Calu3 (cell line): ENCODE results near the gene C19orf85. TPM values are rescaled to one million over a fixed set of nuclear protein-coding genes. Genes with fewer than 3 reads are reported as not detected.

Source experiments
- BruUV-seq: library from RNA; stranded (reverse); fragments of 400-500 nt; replicated peaks from 2 replicates; lab custom pipeline; 2021; lab: Mats Ljungman, UMichigan
- CTCF ChIA-PET: fragments of 300-600 bp; sonication (Branson Sonifier 250); formaldehyde crosslinking; loops from one replicate; lab custom pipeline; 2022; ENCODE audit warnings: antibody characterized with exemption; lab: Charles Lee
- DNase-seq: peaks from one replicate; pipeline ENCODE4 v3.0.0; 2022
- H3K27ac Mint-ChIP-seq: one replicate; pipeline ENCODE4 v1.8.0; 2022; ENCODE audit warnings: mixed read lengths; ENCODE audit not compliant: unreplicated experiment
- H3K27me3 Mint-ChIP-seq: one replicate; pipeline ENCODE4 v1.8.0; 2022; ENCODE audit warnings: mixed read lengths; ENCODE audit not compliant: unreplicated experiment
- H3K36me3 Mint-ChIP-seq: one replicate; pipeline ENCODE4 v1.8.0; 2022; ENCODE audit warnings: mild to moderate bottlenecking, moderate library complexity, mixed read lengths; ENCODE audit not compliant: insufficient read depth, unreplicated experiment
- H3K4me1 Mint-ChIP-seq: one replicate; pipeline ENCODE4 v1.8.0; 2022; ENCODE audit warnings: mild to moderate bottlenecking, low read depth, mixed read lengths; ENCODE audit not compliant: unreplicated experiment
- H3K4me3 Mint-ChIP-seq: one replicate; pipeline ENCODE4 v1.8.0; 2022; ENCODE audit warnings: mild to moderate bottlenecking, low read depth, moderate library complexity, mixed read lengths; ENCODE audit not compliant: unreplicated experiment
- H3K9me3 Mint-ChIP-seq: one replicate; pipeline ENCODE4 v1.8.0; 2022; ENCODE audit warnings: low read depth, mixed read lengths; ENCODE audit not compliant: unreplicated experiment
- CTCF ChIP-seq: fragments of 200-600 bp; IDR thresholded peaks from one replicate; pipeline ENCODE4 v1.8.0; 2022; ENCODE audit warnings: antibody characterized with exemption; ENCODE audit not compliant: unreplicated experiment
- intact Hi-C: fragments of 100-400 bp; cut with micrococcal nuclease; formaldehyde crosslinking; loops from one replicate; pipeline ENCODE4 v1.10.0; 2022; ENCODE audit not compliant: unreplicated experiment
- total RNA-seq: library from RNA; stranded (reverse); gene quantifications from 2 replicates; pipeline ENCODE4 v1.2.3, GENCODE V29; 2022

The C19orf85 gene
- total RNA-seq, 1 experiment from 2014 or later, result not detected

GRCh38 chr19:55447421-55448174 is 17.0 kb downstream of the C19orf85 start:
- no peaks in the 10 kb centered on the region for H3K27me3 Mint-ChIP-seq
- H3K36me3 Mint-ChIP-seq, result peaks cover 7% of the 10 kb centered on the region
- intact Hi-C loops, result no loop called here

DNA sequence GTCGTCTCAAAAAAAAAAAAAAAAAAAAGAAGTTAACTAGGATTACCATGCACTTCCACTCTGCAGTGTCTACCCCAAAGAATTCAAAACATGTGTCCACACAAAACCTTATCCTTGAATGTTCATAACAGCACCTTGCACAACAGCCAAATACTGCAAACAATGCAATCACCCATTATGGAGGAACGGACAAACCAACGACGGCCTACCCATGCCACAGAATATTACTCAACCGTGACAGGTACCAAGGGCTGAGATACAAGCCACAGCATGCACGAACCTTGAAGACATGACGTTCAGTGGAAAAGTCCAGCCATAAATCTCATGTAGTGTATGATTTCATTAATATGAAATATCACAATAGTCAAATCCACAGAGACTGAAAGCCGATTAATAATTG is 18.5 kb downstream of the C19orf85 start:
- Mint-ChIP-seq H3K27me3 (no peaks in the 10 kb centered on the region), H3K4me1 (peaks cover 8% of the 10 kb centered on the region), H3K9me3 (no peaks in the 10 kb centered on the region), H3K4me3 (no peak overlapping the region), H3K27ac (no peak overlapping the region), H3K36me3 (no peaks in the 10 kb centered on the region)
- intact Hi-C loops, result no loop called here
- no peak for TF ChIP-seq CTCF
- no TSS peak for BruUV-seq
- CTCF ChIA-PET, result no interaction called here
- no peak for DNase-seq

More at GRCh38 chr19:55447421-55448174, 17.0 kb downstream of the C19orf85 start:
- TF ChIP-seq CTCF, result no peak
- DNase-seq, result peak; percentile 58
- BruUV-seq, result no TSS peak
- Mint-ChIP-seq H3K9me3 (no peaks in the 10 kb centered on the region), H3K27ac (no peak overlapping the region), H3K4me1 (no peaks in the 10 kb centered on the region), H3K4me3 (no peak overlapping the region)
- CTCF ChIA-PET, result interaction anchor here (0.6 to 0.7 kb wide), 2 partner anchors 26 to 480 kb away, joined by 3 to 6 read pairs; no protein-coding TSS in a partner anchor

DNA sequence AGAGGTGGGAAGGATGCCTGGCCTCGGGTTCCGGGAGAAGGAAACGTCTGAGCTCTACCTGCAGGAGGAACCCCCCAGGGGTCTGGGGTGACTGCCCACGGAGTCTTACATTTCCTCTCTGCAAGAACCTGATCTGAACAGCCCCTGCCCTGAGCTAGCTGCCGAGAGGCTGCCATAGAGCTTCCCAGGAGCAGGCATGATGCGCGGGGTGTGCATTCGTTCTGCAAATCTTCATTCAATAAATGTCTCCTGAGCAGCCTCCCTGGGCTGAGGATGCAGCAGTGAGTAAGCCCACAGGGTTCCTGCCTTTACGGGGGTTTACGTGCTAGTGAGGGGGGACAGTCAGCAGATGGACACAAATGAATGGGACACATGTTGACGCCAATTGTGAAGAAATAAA is 19.9 kb downstream of the C19orf85 start:
- H3K4me3 Mint-ChIP-seq, result no peak overlapping the region
- CTCF ChIA-PET, result interaction anchor here (1.2 kb wide), 1 partner anchor 23 kb away, joined by 3 read pairs; no protein-coding TSS in a partner anchor
- no peak for DNase-seq
- H3K4me1 Mint-ChIP-seq, result peaks cover 13% of the 10 kb centered on the region
- no peak for TF ChIP-seq CTCF
- no peaks in the 10 kb centered on the region for H3K36me3 Mint-ChIP-seq
- H3K27me3 Mint-ChIP-seq, result no peaks in the 10 kb centered on the region
- H3K9me3 Mint-ChIP-seq, result no peaks in the 10 kb centered on the region
- H3K27ac Mint-ChIP-seq, result no peak overlapping the region
- no TSS peak for BruUV-seq
- intact Hi-C loops, result no loop called here

DNA sequence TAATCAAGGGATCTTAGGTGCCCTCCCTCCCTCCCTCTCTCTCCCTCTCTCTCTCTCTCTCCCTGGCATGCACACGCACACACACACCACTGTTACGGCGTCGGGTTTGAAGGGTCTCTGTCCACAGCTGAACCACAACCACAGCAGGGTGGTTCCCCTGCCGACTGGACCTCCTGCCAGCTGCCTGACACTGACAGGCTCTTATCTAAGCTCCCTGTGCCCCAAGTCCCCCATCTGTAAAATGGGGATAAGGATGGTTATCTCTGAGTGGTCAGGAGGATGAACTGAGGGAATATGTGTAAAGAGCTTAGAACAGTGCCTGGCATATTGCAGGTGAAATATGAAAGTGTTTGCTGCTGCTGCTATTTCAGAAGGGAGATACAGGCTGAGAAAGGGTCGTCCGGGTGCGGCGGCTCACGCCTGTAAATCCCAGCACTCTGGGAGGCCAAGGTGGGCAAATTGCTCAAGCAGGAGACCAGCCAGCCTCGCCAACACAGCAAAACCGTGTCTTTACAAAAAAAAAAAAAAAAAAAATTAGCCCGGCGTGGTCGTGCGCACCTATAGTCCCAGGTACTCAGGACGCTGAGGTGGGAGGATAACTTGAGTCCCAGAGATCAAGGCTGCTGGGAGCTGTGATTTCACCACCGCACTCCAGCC is 20.6 kb downstream of the C19orf85 start:
- peaks cover 3% of the 10 kb centered on the region for H3K9me3 Mint-ChIP-seq
- H3K4me3 Mint-ChIP-seq, result no peak overlapping the region
- no peak for TF ChIP-seq CTCF
- no peaks in the 10 kb centered on the region for H3K27me3 Mint-ChIP-seq
- CTCF ChIA-PET, result interaction anchor here (0.6 to 1.2 kb wide), 2 partner anchors 24 to 1409 kb away, joined by 3 read pairs; no protein-coding TSS in a partner anchor
- H3K27ac Mint-ChIP-seq, result no peak overlapping the region
- BruUV-seq, result no TSS peak
- peaks cover 13% of the 10 kb centered on the region for H3K4me1 Mint-ChIP-seq
- peaks cover 4% of the 10 kb centered on the region for H3K36me3 Mint-ChIP-seq
- intact Hi-C loops, result no loop called here
- DNase-seq, result no peak
